Kidney (tissue), 14 donors: Measurements from ENCODE around the gene WWOX. TPM values are rescaled to one million over a fixed set of nuclear protein-coding genes. Genes with fewer than 3 reads are reported as not detected.

ENCODE experiments used
- DNase-seq, 5 donors: peaks; one replicate each; pipeline ENCODE4 v3.0.0-alpha.2; 2013 to 2020
- FAIRE-seq: peaks from 2 replicates; lab custom pipeline; 2012; peaks lifted over from hg19 to GRCh38; lab: Jason Lieb, UNC
- H3K27ac ChIP-seq, 2 donors: one replicate each; pipeline ENCODE4 v1.7.0; 2013; ENCODE audit warnings: low read depth in 2 of 2, low read length in 2 of 2, inconsistent platforms in 1 of 2
- H3K27me3 ChIP-seq: one replicate; pipeline ENCODE4 v1.7.1; 2013; ENCODE audit warnings: low read length, inconsistent platforms; ENCODE audit not compliant: control insufficient read depth, insufficient read depth
- H3K36me3 ChIP-seq, 3 donors: one replicate each; pipeline versions ENCODE4 v1.7.0 to v1.7.1; 2013; ENCODE audit warnings: low read length in 3 of 3, control low read depth in 1 of 3, inconsistent platforms in 1 of 3; ENCODE audit not compliant: insufficient read depth in 3 of 3, control insufficient read depth in 2 of 3
- H3K4me1 ChIP-seq, 3 donors: one replicate each; pipeline versions ENCODE4 v1.7.0 to v1.7.1; 2013; ENCODE audit warnings: low read length in 3 of 3, inconsistent platforms in 1 of 3, low read depth in 1 of 3; ENCODE audit not compliant: control insufficient read depth in 2 of 3, insufficient read depth in 2 of 3
- H3K4me3 ChIP-seq, 3 donors: one replicate each; pipeline versions ENCODE4 v1.7.0 to v1.8.1; 2013; ENCODE audit warnings: low read length in 3 of 3, control low read depth in 1 of 3, inconsistent platforms in 1 of 3
- H3K9ac ChIP-seq, 3 donors: one replicate each; pipeline versions ENCODE4 v1.7.0 to v1.7.1; 2013; ENCODE audit warnings: low read length in 3 of 3, control low read depth in 1 of 3, inconsistent platforms in 1 of 3
- H3K9me3 ChIP-seq, 3 donors: one replicate each; pipeline versions ENCODE4 v1.7.0 to v1.7.1; 2013; ENCODE audit warnings: low read length in 3 of 3, control low read depth in 1 of 3, inconsistent platforms in 1 of 3; ENCODE audit not compliant: control insufficient read depth in 2 of 3, insufficient read depth in 1 of 3
- CTCF ChIP-seq: IDR thresholded peaks from 3 replicates; pipeline ENCODE4 v1.5.1; 2012; ENCODE audit warnings: mild to moderate bottlenecking, moderate library complexity, borderline replicate concordance; ENCODE audit not compliant: insufficient read depth; ENCODE audit errors: extremely low read depth
- intact Hi-C: fragments of 100-400 bp; cut with DNase I; formaldehyde crosslinking; loops from one replicate; pipeline ENCODE4 v1.11.1; 2022
- polyA plus RNA-seq: library from polyadenylated mRNA; stranded (reverse); fragments of 350-450 nt; fragmentation: Illumina TruSeq; extraction: RNeasy Lipid Tissue Mini Kit (QIAGEN cat#74804); gene quantifications from one replicate; pipeline ENCODE4 v1.2.3, GENCODE V29; 2014; ENCODE audit warnings: low read depth, low replicate concordance; ENCODE audit not compliant: insufficient read depth
- total RNA-seq: library from RNA; stranded (reverse); fragmentation: NEBNext Ultra II Directional; extraction: Animal tissue kit (Norgen Biotek cat#: 25700); gene quantifications from one replicate; pipeline ENCODE4 v1.2.1, GENCODE V29; 2021
- donor health status: control.
- donor health status: control.
- donor health status: control.
- donor health status: control.
- donor health status: control.
- donor health status: DM: yes; HTN: yes; CAD: no.
- donor health status: Normal renal cell carcinoma (clear cell type).

The WWOX gene
- total and polyA plus RNA-seq, 2 donors from 2014 or later, result 22.5 to 30.3 TPM

- peaks cover 7 to 11% (median 8%) of the 10 kb centered on the region in 3 donors for H3K4me1 ChIP-seq
- intact Hi-C loops, result no loop called here
- DNase-seq, result peak in 1 of 5 donors; percentile 23
Measured at GRCh38 chr16:79169239-79169638, 1069.8 kb downstream of the WWOX start.

GRCh38 chr16:79170555-79171246 is 1071.2 kb downstream of the WWOX start:
- Histone ChIP-seq H3K4me1 (peaks cover 0 to 8% (median 7%) of the 10 kb centered on the region in 3 donors), H3K36me3 (no peaks in the 10 kb centered on the region), H3K9me3 (peaks cover 1 to 5% (median 4%) of the 10 kb centered on the region in 3 donors), H3K4me3 (no peak overlapping the region), H3K27ac (no peak overlapping the region), H3K9ac (no peak overlapping the region), H3K27me3 (no peaks in the 10 kb centered on the region)
- intact Hi-C loops, result no loop called here
- TF ChIP-seq CTCF, result no peak
- FAIRE-seq, result no peak
- no peak for DNase-seq

More at GRCh38 chr16:79169239-79169638, 1069.8 kb downstream of the WWOX start:
- Histone ChIP-seq H3K9ac (no peak overlapping the region), H3K9me3 (peaks cover 1 to 5% (median 4%) of the 10 kb centered on the region in 3 donors), H3K4me3 (no peak overlapping the region), H3K36me3 (no peaks in the 10 kb centered on the region), H3K27me3 (no peaks in the 10 kb centered on the region), H3K27ac (no peak overlapping the region)
- TF ChIP-seq CTCF, result no peak
- FAIRE-seq, result no peak

DNA sequence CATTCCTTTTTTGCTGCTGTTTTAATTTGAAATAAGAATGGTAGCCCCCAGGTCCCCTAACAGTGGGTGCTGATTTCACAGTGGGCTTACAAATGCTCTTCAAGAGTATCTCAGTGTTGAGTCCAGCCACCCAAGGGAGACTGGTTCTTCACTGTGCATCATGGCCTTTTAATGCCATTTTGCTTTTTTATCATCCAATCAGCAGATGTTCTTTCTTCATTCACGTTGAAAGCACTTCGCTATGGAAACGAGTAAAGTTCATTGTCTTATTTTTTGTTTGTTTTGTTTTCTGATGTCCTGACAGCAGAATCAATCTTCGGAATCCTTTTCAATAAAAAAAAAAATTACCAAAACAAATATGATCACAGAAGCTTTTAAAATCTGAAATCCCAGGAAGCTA is 1072.0 kb downstream of the WWOX start:
- Histone ChIP-seq H3K27me3 (no peaks in the 10 kb centered on the region), H3K9ac (no peak overlapping the region), H3K27ac (no peak overlapping the region), H3K4me3 (no peak overlapping the region), H3K4me1 (peaks cover 0 to 8% (median 7%) of the 10 kb centered on the region in 3 donors), H3K9me3 (peaks cover 1 to 5% (median 4%) of the 10 kb centered on the region in 3 donors), H3K36me3 (no peaks in the 10 kb centered on the region)
- intact Hi-C loops, result no loop called here
- no peak for TF ChIP-seq CTCF
- no peak for FAIRE-seq
- no peak for DNase-seq
